K562 (cell line): ENCODE results near the gene ELK1.

Experiments used
- BCL6 ChIP-seq: fragments of 250-450 bp; sonication (Bioruptor Pico); IDR thresholded peaks from 2 replicates; pipeline ENCODE4 v1.4.0; 2020
- BRCA1 ChIP-seq, 2 experiments: fragments of 450-650 bp in 1 of 2; sonication (generic) in 1 of 2; formaldehyde crosslinking in 1 of 2; IDR thresholded peaks; 2 replicates each; pipeline versions ENCODE4 v1.5.0 to v1.6.1; 2017 to 2020; ENCODE audit warnings: mild to moderate bottlenecking in 1 of 2, missing genetic modification reagents in 1 of 2
- NCOA1 ChIP-seq: fragments of 450-650 bp; IDR thresholded peaks from 2 replicates; pipeline ENCODE4 v1.6.1; 2016; ENCODE audit warnings: low read depth
- POLR2AphosphoS5 ChIP-seq: IDR thresholded peaks from 2 replicates; pipeline ENCODE4 v1.6.1; 2011; ENCODE audit warnings: mild to moderate bottlenecking, low read depth, low read length, moderate library complexity; ENCODE audit not compliant: control insufficient read depth, insufficient read depth
- RCOR1 ChIP-seq, 2 experiments: IDR thresholded peaks; 2 replicates each; pipeline ENCODE4 v1.6.1; 2012; ENCODE audit warnings: low read depth in 2 of 2, low read length in 2 of 2, borderline replicate concordance in 1 of 2, improper control_type of control experiment in 1 of 2
- UBTF ChIP-seq, 2 experiments: IDR thresholded peaks; 2 replicates each; pipeline ENCODE4 v1.6.1; 2012; ENCODE audit warnings: improper control_type of control experiment in 2 of 2, low read depth in 2 of 2, low read length in 2 of 2, borderline replicate concordance in 1 of 2
- ZFX ChIP-seq: sonication (generic); formaldehyde crosslinking; IDR thresholded peaks from 2 replicates; pipeline ENCODE4 v1.8.0; 2022; ENCODE audit warnings: mild to moderate bottlenecking, missing genetic modification reagents, moderate library complexity
- ZNF707 ChIP-seq: fragments of 250-450 bp; sonication (Bioruptor Pico); conservative IDR thresholded peaks from 2 replicates; pipeline ENCODE4 v1.8.0; 2022; ENCODE audit warnings: inconsistent platforms, mild to moderate bottlenecking, moderate library complexity
- ZNF75A ChIP-seq: fragments of 450-650 bp; formaldehyde crosslinking; IDR thresholded peaks from 2 replicates; pipeline ENCODE4 v1.4.0; 2020; ENCODE audit warnings: mild to moderate bottlenecking
- TF ChIP-seq, protein P1 (sequence below), 3 experiments: IDR thresholded peaks in 2 of 3; conservative IDR thresholded peaks in 1 of 3; 2 replicates each; pipeline ENCODE4 v1.5.1; 2011 to 2012; ENCODE audit warnings: low read length in 3 of 3, mild to moderate bottlenecking in 3 of 3, control low read depth in 2 of 3, improper control_type of control experiment in 1 of 3, inconsistent platforms in 1 of 3, low read depth in 1 of 3, mixed read lengths in 1 of 3, moderate library complexity in 1 of 3; ENCODE audit not compliant: insufficient read depth in 2 of 3
- TF ChIP-seq, protein P2 (sequence below): sonication (generic); formaldehyde crosslinking; IDR thresholded peaks from 2 replicates; pipeline ENCODE4 v1.8.1; 2023; ENCODE audit warnings: mild to moderate bottlenecking, missing genetic modification reagents

DNA sequence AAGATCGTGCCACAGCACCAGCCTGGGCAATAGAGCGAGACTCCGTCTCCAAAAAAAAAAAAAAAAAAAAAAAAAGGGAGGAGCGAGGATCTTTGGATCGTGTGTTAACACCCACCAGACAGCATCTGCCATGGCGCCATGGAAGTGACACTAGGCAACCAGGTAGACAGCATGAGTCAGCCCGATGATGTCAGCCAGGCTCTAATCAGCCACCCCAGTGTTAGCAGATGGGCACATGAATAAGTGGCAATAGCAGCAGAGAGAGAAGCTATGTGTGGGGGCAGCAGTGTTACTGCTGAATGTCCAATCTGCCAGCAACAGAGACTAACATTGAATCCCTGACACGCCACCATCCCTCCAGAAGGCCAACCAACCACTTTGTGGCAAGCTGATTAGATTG, 37.3 kb downstream of the ELK1 start:
- TF ChIP-seq NCOA1 (no peak), POLR2AphosphoS5 (no peak), RCOR1 (IDR thresholded peaks at IDR 0.05; ENCODE audit: borderline replicate concordance in 1 of 2, low read depth in 2 of 2, low read length in 2 of 2) (no peak), BRCA1 (IDR thresholded peaks at IDR 0.05) (no peak), BRCA1 (CRISPR knock-in tag; IDR thresholded peaks at IDR 0.05) (no peak), ZFX (no peak), BCL6 (no peak), UBTF (IDR thresholded peaks at IDR 0.05; ENCODE audit: borderline replicate concordance in 1 of 2, low read depth in 2 of 2, low read length in 2 of 2) (no peak), ZNF75A (CRISPR knock-in tag) (no peak), ZNF707 (CRISPR knock-in tag) (no peak)
- TF ChIP-seq, protein P1, sequence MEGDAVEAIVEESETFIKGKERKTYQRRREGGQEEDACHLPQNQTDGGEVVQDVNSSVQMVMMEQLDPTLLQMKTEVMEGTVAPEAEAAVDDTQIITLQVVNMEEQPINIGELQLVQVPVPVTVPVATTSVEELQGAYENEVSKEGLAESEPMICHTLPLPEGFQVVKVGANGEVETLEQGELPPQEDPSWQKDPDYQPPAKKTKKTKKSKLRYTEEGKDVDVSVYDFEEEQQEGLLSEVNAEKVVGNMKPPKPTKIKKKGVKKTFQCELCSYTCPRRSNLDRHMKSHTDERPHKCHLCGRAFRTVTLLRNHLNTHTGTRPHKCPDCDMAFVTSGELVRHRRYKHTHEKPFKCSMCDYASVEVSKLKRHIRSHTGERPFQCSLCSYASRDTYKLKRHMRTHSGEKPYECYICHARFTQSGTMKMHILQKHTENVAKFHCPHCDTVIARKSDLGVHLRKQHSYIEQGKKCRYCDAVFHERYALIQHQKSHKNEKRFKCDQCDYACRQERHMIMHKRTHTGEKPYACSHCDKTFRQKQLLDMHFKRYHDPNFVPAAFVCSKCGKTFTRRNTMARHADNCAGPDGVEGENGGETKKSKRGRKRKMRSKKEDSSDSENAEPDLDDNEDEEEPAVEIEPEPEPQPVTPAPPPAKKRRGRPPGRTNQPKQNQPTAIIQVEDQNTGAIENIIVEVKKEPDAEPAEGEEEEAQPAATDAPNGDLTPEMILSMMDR (IDR thresholded peaks at IDR 0.05 in 2 of 3, conservative IDR thresholded peaks at IDR 0.05 in 1 of 3; ENCODE audit: insufficient read depth in 2 of 3, low read depth in 1 of 3, low read length in 3 of 3): no peak
- TF ChIP-seq, protein P2, sequence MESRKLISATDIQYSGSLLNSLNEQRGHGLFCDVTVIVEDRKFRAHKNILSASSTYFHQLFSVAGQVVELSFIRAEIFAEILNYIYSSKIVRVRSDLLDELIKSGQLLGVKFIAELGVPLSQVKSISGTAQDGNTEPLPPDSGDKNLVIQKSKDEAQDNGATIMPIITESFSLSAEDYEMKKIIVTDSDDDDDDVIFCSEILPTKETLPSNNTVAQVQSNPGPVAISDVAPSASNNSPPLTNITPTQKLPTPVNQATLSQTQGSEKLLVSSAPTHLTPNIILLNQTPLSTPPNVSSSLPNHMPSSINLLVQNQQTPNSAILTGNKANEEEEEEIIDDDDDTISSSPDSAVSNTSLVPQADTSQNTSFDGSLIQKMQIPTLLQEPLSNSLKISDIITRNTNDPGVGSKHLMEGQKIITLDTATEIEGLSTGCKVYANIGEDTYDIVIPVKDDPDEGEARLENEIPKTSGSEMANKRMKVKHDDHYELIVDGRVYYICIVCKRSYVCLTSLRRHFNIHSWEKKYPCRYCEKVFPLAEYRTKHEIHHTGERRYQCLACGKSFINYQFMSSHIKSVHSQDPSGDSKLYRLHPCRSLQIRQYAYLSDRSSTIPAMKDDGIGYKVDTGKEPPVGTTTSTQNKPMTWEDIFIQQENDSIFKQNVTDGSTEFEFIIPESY (CRISPR knock-in tag): no peak
